GM18909 (cell line): ENCODE data around the gene IL6R.

Experiments
- ATAC-seq: cut with Tn5 transposase; IDR thresholded peaks from one replicate; pipeline ENCODE4 v1.9.1; 2021; ENCODE audit warnings: mild to moderate bottlenecking; ENCODE audit not compliant: unreplicated experiment, poor library complexity

Gene IL6R

GRCh38 chr1:154500533-154500932 lies 95.4 kb downstream of the IL6R start:
- no peak for ATAC-seq

GRCh38 chr1:154501423-154502065 lies 96.4 kb downstream of the IL6R start:
- no peak for ATAC-seq

- ATAC-seq, result no peak
These were observed 97.1 kb downstream of the IL6R start, which contains the start of the genes SHE and TDRD10 for GRCh38 chr1:154502066-154502743. Gene SHE, minus strand, starts transcription at chr1:154502412. Its CDS starts 386 bp downstream, at chr1:154502026. Gene TDRD10, plus strand, starts transcription at chr1:154502219. Its CDS starts 4,685 bp downstream, at chr1:154506904.

- no peak for ATAC-seq
These were observed 97.6 kb downstream of the IL6R start for GRCh38 chr1:154502744-154503115.

GRCh38 chr1:154503898-154504297 lies 98.8 kb downstream of the IL6R start:
- no peak for ATAC-seq

- no peak for ATAC-seq
These were observed 107.6 kb downstream of the IL6R start for GRCh38 chr1:154512760-154513159.

- ATAC-seq, result no peak
These were observed 109.0 kb downstream of the IL6R start for GRCh38 chr1:154514066-154514553.

- no peak for ATAC-seq
These were observed 112.5 kb downstream of the IL6R start for GRCh38 chr1:154517661-154518060.
